Stimulated activated CD4-positive, alpha-beta T cell treated with anti-CD3 and anti-CD28 coated beads, Interleukin-12 subunit alpha, Interleukin-12 subunit beta, amount 100 ng/mL, for 4 hours (primary cell): Measurements from ENCODE around the gene CAMTA1.

Experiments used
- DNase-seq: peaks from one replicate; pipeline ENCODE4 v3.0.0-alpha.2; 2020

CAMTA1 gene

DNA sequence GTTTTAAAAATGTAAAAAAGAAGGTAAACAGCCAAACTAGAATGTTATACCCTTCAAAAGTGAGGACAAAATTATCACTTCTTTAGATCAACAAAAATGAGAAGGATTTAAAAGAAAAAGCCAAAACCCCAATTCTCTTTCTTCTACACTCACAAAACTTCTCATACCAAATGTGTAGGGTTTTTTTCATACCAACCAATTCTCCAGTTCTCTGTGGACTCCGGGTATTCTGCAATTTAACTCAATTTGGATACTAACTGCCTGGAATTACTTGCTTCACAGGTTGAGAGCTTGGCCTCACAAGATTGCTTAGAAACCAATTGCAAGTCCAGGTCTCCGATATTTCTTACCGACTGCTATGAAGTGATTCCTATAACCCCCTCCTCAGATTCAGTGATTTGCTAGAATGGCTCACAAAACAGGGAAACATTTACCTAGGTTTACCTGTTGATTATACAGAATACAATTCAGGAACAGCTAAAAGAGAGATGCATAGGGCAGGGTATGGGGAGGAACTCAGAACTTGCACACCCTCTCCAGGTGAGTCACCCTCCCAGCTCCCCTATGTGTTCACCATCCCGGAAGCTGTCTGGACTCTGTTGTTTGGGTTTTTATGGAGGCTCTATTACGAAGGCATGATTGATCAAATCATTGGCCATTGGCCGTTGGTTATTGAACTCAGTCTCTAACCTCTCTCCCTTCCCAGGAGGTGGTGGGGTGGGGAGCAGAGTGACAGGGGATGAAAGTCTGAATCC lies 67.1 kb downstream of the CAMTA1 start:
- DNase-seq = no peak

DNA sequence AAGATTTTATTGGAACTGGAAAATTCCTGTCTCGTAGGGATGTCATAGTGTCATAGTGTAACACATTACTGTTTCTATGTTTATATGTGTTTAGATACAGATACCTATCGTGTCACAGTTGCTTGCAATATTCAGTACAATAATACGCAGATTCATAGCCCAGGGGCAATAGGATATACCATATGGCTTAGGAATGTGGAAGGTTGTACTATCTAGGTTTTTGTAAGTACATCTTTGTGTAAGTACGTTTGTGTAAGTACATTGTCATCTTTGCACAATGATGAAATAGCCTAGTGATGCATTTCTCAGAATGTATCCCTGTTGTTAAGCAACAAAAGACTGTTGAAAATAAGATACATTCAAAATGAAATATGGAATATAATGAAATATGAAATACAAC lies 68.9 kb downstream of the CAMTA1 start:
- DNase-seq = no peak

DNA sequence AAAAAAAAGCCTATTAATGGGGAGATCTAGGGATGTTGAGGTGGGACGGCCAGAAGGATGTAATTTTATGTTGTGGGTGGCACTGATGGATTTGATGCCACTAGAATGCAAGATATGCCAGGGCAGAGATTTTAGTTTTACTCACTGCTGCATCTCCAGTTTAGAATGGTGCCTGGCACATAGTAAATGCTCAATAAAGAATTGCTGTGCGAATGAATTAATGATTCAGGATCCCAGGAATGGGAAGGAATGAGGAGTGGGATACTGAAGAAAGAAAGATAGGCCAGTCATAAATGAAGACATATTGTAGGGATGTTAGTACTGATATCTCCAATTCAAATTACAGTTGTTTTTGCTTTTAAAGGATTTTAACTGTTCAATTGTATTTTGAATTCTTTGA lies 72.6 kb downstream of the CAMTA1 start:
- no peak for DNase-seq

DNA sequence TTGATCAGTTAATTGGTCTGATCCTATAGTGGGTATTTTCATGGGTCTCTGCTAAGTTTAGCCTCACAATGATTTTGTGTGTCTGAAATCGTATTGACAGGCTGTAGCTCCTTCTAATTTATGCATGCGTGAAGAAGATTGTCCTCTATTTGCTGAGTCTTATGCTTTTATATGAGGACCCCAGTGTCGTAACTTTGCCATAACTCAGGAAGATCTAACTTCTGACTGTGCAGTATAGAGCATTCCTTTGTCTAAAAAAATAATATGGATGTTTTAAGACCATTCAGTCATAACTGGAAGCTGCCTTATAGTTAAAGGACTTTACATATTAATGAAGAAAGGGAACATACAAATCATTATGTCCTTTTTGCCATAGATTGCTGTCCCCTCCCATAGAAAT lies 73.3 kb downstream of the CAMTA1 start:
- no peak for DNase-seq

DNA sequence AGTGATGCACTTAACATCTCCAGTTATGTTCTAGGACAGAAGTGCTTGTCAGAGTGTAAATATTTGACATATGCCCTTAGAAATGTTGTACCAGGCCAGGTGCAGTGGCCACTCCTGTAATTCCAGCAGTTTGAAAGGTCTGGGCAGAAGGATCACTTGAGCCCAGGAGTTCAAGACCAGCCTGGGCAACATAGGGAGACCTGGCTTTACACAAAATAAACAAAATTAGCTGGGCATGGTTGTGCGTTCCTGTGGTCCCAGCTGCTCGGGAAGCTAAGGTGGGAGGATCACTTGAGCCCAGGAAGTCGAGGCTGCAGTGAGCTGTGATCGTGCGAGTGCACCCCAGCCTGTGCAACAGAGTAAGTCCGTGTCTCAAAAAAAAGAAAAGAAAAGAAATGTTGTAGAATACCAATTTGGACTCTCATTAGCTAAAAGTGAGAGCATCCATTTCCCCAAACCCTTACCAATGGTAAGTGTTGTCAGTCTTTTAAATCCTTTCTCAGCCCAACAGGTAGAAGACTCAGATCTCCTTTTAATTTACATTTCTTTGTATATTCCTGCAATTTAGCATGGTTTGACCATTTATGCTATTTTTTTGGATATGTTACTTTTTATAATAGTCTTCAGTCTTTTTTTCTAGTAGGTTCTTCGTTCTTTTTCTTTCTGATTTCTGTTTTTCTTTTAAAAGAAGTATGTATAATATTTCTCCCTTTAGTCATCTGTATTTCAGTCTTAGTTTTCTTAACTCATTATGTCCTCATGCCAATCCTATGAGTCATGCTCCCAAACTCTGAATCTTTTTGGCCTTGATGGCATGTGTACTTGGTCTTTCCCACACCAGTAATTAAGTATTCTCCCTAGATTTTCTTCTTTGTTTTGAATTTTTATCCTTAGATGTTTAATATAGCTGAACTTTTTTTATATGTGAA lies 74.4 kb downstream of the CAMTA1 start:
- DNase-seq = no peak

DNA sequence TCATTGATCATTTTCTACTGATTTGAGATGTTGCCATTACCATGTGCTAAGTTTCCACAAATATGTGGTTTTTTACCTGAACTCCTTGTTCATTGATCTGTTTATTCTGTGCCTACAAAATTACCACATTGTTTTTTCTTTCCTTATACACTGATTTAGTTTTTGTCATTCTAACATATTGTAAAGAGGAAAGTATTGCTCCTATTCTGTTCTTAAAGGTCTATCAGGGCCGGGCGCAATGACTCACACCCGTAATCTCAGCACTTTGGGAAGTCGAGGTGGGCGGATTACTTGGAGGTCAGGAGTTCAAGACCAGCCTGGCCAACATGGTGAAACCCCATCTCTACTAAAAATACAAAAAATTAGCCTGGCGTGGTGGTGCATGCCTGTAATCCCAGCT lies 75.1 kb downstream of the CAMTA1 start:
- DNase-seq = no peak

DNA sequence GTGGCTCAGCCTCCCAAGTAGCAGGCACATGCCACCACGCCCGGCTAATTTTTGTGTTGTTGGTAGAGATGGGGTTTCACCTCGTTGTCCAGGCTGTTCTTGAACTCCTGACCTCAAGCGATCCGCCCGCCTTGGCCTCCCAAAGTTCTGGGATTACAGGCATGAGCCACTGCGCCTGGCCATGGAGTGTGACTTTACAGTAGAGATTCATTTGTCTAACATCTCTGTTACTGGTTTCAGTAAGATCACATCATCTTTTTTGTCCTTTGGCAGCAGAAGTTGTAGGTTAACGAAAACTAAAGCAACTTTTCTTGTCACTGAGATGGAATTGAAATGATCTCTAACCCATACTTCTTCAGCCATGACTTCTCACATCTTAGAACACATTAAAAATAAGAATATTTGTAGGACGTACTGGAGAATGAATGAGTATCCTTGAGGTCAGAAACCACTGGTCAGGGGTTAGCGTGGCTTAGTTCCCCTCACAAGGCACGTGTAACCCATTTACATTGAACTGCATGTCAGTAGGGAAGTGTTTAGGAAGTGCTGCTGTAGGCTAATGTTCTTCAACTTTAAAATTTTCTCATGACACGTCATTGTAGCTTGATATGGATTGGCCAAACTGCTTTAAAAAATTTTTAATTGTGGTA lies 75.9 kb downstream of the CAMTA1 start:
- no peak for DNase-seq

DNA sequence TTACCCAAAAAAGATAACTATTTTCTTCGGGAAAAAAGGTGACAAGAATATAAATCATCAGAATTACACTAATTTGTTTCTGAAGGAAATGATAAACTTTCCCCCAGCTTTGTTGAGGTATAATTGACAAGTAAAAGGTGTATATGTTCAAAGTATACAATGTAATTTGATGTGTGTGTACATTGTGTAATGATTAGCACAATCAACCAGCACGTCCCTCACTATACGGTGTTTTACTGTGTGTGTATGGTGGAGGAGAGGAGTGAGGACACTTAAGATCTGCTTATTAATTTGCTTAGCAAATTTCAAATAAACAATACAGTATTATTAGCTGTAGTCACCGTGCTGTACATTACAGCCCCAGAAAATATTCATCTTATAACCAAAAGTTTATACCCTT lies 77.7 kb downstream of the CAMTA1 start:
- no peak for DNase-seq

DNA sequence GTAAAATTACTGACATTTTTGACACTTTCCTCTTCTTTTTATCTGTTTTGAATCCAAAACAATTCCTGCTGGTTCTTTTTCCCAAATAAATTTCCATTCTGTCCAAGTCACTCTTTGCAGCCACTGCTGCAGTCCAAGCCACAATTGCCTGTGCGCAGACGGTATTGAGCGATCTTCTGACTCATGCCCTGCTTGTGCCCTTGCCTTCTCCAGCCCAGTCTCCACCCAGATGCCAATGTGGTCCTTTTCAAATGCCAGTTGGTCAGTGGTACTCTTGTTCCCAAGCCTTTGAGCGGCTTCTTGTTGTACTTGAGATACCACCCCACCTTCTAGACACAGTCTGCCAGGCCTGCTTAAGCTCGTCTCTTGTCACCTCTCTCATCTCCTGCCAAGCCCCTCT lies 78.9 kb downstream of the CAMTA1 start:
- DNase-seq = no peak

DNA sequence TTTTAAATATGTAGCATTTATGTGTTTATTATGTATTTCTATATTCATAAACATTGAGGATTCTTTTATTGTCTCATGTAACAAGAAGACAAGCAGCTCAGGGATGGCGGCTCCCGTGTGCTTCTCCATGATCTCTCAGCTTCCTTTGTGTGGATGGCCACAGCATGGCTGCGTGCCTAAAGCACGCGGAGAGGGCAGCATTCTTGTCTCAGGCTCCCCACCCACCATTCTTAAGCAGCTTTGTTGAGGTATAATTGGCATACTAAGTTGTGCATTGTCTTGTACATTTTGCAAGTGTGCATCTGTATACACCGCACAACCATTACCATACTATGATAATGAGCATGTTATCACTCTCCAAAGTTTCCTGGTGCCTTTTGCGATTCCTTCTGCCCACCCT lies 81.6 kb downstream of the CAMTA1 start:
- DNase-seq = no peak

DNA sequence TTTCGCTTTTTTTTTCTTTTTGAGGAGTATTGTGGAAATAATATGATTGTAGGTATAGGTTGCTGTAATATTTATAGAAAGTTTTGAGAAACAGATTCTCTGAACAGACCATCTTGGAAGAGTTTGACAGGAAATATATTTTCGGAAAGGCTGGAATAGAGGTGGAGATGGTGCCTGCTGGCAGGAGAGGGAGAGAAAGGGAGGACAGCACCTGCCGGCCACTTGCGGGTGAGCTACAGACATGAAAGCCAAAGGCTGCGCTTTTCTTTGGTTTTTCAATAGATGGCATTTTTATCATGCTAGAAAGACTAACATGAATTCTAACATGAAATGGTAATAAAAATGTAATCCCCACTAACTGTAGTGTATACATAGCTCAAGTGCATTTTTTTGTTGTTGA lies 82.1 kb downstream of the CAMTA1 start:
- no peak for DNase-seq

DNA sequence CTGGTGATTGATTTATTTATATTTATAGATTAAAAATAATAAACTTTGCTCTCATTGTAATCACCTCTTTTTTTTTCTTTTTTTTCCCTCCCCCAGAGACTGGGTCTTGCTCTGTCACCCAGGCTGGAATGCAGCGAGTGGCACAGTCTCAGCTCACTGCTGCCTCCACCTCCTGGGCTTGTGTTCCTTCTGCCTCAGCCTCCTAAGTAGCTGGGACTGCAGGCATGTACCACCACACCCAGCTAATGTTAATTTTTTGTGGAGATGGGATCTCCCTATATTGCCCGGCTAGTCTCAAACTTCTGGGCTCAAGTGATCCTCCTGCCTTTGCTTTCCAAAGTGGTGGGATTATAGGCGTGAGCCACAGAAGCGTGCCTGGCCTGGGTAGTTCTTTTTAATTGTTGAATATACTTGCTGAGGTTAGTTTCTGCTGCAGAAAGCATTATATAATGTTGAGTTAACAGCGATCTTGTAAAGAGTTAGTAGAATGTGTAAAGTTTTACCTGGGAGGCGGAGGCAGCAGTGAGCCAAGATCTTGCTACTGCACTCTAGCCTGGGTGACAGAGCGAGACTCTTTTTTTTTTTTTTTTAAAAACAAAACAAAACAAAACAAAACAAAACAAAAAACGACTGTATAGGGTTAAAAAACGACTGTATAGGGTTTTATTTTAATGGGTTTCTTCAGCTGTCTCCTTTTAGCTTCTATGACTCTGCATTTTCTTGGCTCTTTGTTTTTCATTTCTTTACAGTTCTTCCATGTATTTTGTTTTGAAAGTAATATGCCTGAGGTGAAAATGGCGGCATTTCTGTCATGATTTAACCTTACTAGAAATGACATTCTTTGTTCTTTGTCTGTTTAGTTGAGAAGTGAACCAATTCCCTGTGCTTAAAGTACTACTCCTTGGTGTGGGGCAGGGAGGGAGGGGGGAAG lies 82.7 kb downstream of the CAMTA1 start:
- DNase-seq = no peak

DNA sequence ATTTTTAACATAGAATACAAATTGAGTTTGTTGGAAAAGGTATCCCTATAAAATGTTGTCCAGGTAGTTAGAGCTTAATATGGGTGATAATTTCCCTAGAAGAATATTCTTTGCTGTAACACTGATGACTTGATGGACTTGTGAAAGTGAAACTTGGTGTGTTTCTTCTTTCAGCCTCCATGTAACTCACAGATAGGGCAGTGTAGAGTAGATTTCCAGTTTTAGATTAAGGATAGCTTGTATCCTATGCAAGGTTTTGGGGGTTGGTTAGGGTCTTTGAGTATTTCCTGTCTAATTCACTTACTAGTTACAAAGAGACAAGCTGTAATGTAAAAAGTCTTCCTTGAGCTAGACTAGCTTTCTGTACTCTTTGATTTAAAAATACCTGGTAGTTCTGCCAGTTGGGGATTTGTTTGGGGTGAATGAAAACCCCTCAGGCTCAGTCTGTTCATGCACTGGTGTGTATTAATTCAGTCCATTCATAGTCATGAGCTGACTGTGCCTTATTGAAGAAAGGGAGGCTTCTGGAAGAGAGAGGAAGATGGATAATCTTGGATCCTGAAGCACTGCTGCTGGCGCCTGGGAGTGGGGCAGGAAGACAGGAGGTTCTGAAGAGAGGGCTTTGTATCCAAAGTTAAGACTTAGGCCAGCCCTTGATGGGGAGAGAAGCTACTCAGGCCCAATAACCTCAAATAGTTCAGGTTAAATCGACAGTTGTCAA lies 83.6 kb downstream of the CAMTA1 start:
- DNase-seq = no peak

DNA sequence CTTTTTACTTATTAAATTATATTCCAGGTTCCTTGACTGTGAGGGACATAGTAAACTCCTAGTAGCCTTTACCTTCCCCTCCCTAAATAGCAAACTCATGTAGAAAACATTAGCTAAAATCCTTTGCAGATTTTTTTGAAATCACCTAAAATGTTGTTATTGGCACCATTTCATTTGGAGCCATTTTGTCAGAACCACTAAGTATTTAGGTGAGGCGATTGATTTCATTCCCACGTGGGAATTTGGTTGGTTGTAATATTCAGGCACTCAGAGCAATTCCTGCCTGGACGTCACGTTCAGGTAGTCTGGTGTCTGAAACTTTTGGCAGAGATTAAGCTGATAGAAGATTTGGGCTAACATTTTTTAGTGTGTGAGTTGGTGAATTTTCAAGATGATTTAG lies 84.3 kb downstream of the CAMTA1 start:
- DNase-seq = no peak

DNA sequence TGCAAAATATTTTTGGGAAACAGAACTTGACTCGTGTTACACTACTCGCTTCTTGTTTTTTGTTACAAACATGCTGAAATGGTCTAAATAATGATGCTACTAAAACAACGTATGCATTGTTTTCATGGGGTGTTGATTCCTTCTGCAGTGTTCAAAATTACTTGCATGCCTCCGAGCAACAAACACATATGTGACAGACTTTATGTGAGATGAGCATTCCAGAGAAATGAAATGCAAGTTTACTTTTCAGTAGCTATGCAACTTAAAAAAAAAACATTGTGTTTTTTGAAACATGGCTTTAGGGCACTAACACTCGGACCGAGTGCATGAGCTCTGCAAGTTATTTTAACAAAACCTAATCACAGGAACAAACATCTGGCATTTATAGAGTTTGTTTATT lies 84.8 kb downstream of the CAMTA1 start:
- no peak for DNase-seq

DNA sequence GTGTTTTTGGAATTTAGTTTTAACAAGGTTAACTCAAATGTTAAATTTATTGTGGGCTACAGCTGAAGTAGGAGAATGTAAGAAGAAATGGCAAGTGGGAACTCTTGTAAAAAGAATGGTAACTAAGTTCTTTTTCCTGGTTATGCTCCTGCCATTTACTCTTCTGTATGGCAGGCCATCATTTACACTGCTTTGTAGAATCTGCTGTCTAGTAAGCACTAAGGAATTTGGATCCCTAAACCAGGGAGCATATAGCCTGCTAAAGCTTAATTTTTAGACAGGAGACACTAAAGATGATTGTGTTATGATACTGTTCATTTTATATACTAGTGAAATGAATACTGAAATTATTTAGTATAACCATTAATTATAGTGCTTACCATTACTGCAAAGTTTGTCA lies 85.3 kb downstream of the CAMTA1 start:
- no peak for DNase-seq

DNA sequence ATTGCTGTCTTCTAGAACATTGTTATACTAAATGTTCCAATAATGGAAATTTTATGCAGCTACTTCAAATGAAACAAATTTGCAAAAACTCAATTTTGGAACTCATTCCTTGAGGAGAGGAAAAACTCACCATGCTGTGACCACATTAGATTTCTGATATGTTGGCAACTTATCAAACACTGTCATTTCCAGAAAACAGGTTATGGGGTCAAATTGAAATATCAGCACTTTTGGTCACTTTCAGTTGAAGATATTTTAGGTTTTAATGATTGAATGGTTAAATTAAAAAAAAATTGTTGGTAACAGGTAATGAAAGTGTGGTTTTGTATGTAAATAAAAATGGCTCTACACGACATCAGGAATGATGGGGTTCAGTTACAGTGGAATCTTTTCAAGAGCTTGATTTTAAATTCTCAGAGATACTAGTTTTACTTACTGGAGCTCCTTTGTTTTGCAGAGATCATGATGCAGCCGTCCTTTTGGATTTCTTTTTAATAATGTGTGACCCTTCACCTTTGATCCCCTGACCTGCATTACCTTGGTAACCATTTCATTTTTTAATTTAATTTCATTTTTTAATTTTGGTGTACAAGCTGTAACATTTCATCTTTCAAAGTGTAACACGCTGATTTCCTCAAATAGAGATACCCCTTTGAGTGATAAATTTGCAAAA lies 86.2 kb downstream of the CAMTA1 start:
- no peak for DNase-seq

DNA sequence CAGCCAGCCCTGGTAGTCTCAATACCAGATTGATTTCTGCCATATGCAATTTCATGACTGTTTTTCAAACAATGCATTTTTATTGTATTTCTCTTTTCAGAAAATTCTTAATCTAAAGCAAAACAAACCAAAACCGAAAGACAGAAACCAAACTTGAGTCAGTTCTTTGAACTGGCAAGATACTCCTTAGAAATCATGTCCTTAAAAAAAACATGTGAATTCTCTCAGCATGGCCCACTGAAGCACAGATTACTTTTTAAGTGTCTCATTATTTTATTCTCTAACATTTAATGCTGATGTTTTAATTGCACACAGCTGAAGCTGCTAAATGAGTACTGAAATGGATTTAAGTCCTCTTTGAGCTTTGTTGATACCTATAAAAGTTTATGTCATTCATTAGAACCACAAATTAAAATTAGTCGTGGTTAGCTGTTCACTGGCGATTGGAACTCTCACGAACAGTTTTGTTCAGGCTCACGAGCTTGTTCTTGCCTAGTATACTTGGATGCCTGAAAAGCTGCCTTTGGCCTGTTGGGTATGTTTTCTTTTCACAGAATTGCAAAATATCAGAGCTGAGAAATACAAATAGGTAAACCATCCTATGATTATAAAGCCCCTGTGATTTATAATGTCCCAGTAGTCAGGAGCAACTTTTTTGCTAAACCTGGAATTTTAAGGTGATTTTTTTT lies 87.5 kb downstream of the CAMTA1 start:
- DNase-seq = no peak

DNA sequence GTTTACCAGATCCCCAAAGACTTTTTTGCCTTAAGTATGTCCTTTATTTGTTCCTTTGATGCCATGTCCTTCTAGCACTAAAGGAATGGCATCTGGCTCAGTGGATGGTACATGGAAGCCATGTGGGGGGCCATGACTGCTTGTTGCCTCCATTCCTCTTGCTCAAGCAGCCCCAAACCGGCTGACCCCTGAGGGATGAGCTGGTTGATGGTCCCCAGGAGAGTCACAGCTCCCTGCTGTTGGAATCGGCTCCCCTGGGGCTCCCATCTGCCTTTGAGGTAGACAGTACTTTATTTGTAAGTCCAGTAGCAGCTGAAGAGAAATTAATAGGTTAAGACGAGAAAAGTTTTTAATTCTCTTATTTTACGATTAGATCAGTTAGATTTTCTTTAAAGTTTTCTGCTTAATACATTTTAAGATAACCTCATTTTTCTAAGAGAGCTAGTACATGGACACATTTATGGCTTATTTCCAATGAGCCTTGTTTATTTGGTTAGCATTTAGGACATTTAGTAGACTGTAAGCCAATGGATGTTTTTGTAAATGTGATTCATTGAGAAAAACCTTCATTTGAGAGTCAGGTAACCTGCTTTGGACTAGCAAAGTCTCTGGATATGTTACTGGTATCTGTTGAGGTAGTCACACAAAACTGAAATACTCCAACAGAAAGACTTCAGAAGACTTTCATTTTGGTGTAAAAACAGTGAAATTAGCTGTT lies 88.2 kb downstream of the CAMTA1 start:
- no peak for DNase-seq

DNA sequence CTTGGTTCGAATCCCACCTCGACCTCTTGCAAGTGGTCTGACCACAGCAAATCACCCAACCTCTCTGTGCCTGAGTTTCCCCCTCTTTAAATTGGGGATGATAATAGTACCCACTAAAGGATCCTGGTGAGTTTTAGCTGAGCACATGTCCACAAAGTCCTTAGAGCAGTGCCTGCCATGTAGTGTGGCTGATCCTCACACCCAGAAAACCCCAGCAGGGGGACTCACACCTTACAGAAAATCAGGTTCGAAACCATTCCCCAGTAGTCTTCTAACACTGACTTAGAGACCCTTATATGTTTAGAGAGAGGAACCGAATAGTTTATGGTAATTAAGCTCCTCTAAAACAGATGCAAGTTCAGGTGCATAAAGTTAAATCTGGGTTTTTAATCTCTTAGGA lies 89.0 kb downstream of the CAMTA1 start:
- DNase-seq = no peak
